ENCODE measurements around the gene CD96.

DNA sequence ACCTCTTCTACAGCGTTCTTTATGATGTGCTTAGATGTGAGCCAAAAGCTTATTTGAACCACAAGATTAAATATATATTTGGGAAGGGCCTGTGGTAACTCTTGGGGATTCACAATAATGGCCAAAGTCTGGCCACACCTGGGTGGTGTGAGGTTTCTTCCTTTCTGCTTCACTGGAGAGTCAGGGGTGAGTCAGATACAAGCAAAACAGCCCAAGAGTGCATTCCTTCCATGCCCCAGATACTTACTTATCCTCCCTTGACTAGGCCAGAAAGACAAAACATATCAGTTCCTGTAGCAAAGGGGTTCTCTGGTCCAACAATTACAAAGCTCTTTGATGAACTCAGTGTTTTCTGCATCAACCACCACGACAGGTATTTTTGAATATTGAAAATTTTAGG is 52.2 kb downstream of the CD96 start:
- TF ChIP-seq EZH2 (IDR thresholded peaks at IDR 0.05; ENCODE audit: insufficient read depth, low read length): no peak
- TF ChIP-seq, protein P1, sequence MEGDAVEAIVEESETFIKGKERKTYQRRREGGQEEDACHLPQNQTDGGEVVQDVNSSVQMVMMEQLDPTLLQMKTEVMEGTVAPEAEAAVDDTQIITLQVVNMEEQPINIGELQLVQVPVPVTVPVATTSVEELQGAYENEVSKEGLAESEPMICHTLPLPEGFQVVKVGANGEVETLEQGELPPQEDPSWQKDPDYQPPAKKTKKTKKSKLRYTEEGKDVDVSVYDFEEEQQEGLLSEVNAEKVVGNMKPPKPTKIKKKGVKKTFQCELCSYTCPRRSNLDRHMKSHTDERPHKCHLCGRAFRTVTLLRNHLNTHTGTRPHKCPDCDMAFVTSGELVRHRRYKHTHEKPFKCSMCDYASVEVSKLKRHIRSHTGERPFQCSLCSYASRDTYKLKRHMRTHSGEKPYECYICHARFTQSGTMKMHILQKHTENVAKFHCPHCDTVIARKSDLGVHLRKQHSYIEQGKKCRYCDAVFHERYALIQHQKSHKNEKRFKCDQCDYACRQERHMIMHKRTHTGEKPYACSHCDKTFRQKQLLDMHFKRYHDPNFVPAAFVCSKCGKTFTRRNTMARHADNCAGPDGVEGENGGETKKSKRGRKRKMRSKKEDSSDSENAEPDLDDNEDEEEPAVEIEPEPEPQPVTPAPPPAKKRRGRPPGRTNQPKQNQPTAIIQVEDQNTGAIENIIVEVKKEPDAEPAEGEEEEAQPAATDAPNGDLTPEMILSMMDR (IDR thresholded peaks at IDR 0.05; ENCODE audit: insufficient read depth, low read depth, low read length): no peak
